Erythroblast (primary cell): ENCODE results near the gene TBXA2R.
"Not testable (repeated sequence)": the region's sequence is repeated elsewhere in the genome, so short reads cannot be mapped to it uniquely, and the experiment has no call there.

Experiments used
- DNase-seq, 2 experiments: peaks; one replicate each; lab custom pipeline; 2025; lab: John Stamatoyannopoulos, UW
- GATA1 ChIP-seq: IDR thresholded peaks from 2 replicates; pipeline ENCODE4 v1.6.1; 2011; ENCODE audit warnings: low read depth, mild to moderate bottlenecking, control low read depth, low read length, moderate library complexity
- POLR2A ChIP-seq: IDR thresholded peaks from 2 replicates; pipeline ENCODE4 v1.6.1; 2011; ENCODE audit warnings: mild to moderate bottlenecking, low read length

The TBXA2R gene

DNA sequence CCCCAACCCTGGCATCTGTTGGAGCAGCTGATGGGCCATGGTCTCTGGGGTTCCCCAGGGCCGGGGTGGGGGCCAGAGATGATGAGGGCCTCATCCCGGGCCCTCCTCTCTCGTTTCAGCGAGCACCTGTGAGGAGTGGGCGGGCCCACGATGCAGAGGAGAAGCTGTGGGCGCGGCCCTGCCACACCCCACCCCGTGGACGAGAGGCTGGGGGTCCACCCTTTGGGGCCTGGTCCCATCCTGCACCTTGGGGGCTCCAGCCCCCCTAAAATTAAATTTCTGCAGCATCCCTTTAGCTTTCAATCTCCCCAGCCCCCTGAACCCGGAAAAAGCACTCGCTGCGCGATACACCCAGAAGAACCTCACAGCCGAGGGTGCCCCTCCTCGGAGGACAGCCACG, 28.3 kb downstream of the TBXA2R start:
- no peak for TF ChIP-seq GATA1
- TF ChIP-seq POLR2A = no peak
- DNase-seq = no peak

DNA sequence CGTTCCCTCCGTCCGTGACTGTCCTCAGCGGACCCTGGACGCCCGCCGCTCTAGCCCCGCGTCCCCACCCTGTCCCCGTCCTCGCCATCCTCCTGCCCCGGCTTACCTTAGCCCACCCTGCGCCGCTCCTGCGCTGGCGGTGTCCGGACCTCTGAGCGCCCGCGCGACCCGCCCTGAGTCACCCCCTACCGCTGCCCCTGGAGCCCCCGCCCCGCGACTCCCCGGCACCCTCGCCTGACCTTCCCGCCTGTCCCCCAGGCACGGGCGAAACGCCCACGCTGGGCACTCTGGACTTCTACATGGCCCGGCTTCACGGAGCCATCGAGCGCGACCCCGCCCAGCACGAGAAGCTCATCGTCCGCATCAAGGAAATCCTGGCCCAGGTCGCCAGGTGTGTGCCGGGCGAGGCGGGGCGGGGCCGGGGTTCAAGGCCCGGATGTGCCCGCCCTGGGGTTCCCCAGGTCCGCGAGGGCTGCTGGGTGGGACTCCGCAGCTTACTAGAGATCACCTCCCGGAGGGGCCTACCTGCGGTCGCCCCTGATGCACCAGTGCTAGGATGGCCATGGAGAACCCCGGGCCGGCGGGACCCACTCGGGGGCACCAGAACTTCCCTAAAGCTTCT, 28.8 kb downstream of the TBXA2R start:
- TF ChIP-seq GATA1 = no peak
- no peak for TF ChIP-seq POLR2A
- DNase-seq = no peak

DNA sequence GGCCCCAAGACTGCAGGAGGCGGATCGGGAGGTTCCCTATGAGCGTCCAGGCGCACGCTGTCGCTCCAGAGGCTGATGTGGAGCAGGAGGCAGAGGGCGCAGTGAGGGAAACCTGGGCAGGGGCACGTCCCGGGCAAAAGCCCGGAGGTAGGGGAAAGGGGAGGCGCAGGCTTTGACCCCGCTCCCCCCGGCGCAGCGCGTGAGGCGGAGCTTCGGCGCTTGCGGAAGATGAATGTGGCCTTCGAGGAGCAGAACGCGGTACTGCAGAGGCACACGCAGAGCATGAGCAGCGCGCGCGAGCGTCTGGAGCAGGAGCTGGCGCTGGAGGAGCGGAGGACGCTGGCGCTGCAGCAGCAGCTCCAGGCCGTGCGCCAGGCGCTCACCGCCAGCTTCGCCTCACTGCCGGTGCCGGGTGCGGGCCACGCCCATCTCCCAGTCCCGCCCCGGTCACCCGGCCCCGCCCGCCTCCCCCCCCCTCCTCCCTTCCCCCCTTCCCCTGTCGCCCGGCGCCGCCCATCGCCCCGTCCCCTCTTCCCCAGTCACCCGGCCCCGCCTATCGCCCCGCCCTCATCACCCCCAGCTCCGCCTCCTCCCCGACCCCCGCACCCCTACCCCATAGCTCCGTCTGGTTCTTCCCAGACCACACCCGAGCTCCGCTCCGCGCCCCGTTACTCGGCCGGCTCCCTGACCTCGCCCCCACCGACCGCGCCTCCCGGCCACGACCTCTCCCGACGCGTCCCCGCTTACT, 29.8 kb downstream of the TBXA2R start:
- TF ChIP-seq POLR2A (no peak), GATA1 (no peak)
- peak; percentile 53 to 66 for DNase-seq

DNA sequence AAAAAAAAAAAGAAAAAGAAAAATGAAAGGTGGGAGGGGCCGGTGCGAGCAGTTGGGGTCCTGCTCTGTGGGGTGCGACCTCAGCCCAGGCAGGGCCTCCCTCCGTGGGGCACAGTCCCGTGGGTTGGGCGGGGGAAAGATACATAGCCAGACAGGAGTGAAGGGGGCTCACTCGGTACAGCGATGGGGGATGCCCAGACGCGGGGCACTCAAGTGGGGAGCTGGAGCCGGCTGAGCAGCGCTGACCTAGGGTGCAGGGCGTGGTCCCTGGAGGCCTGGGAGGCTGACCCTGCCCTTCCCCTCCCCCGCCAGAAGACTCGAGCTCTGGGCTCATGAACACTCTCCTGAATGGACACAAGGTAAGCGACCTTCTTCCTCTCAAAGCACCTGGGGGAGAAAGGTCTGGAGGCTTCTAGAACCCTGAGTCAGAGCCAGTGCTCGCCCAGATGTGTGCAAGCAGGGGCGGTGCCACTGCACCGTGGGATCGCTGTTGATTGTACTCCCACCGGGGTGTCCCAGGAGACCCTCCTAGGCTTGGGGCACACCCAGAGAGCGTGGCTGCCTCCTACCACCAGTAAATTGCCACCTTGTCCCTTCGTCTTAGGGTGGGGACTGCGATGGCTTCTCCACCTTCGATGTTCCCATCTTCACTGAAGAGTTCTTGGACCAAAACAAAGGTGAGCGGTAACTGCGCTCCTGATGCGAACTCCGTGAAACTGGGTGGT, 30.6 kb downstream of the TBXA2R start:
- TF ChIP-seq GATA1 (no peak), POLR2A (peak; percentile 1)
- DNase-seq = no peak

DNA sequence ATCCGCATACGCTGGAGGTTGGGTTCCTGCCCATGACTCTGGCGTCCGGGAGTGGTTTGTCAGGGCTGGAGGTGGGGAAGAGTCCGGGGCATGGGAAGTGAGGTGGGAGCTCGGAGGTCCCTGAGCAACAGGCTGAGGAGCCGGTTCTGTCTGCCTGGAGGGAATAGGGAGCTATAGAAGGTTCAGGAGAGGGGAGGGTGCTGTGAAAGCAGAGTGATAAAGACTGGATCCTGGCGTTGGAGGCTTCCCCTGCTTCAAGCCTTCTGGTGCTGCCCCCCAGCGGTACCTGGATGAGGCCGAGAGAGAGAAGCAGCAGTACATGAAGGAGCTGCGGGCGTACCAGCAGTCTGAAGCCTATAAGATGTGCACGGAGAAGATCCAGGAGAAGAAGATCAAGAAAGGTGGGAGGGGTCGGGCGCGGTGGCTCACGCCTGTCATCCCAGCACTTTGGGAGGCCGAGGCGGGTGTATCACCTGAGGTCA, 31.4 kb downstream of the TBXA2R start:
- TF ChIP-seq POLR2A = no peak
- peak; percentile 55 to 60 for DNase-seq

DNA sequence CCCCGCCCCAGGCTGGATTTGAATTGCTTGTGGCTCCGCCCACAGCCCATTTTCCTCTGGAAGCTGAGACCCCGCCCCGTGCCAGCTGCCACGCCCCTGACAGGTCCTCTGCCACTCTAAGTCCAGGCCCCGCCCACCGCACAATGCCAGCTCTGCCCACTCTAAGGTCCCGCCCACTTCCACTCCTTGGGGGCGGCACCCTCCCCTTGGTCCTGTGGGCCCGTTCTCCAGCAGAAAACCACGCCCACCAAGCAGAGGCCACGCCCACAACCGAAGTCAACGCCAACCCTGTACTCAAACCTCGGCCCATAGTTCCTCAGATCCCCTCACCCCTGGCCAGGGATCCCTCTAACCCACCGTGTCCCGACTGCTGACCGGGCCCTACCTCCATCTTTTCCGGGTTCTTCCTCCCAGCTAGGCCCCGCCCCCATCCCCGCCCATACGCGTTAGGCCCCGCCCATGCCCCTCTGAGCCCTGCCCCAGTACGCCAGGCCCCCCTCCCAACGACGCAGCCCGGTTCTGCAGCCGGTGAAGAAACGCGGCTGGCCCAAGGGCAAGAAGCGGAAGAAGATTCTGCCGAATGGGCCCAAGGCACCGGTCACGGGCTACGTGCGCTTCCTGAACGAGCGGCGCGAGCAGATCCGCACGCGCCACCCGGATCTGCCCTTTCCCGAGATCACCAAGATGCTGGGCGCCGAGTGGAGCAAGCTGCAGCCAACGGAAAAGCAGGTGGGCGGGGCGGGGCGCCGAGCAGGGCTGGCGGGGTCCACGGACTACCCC, 32.6 kb downstream of the TBXA2R start:
- peak; percentile 86 to 90 for DNase-seq
- TF ChIP-seq GATA1 (no peak), POLR2A (no peak)

DNA sequence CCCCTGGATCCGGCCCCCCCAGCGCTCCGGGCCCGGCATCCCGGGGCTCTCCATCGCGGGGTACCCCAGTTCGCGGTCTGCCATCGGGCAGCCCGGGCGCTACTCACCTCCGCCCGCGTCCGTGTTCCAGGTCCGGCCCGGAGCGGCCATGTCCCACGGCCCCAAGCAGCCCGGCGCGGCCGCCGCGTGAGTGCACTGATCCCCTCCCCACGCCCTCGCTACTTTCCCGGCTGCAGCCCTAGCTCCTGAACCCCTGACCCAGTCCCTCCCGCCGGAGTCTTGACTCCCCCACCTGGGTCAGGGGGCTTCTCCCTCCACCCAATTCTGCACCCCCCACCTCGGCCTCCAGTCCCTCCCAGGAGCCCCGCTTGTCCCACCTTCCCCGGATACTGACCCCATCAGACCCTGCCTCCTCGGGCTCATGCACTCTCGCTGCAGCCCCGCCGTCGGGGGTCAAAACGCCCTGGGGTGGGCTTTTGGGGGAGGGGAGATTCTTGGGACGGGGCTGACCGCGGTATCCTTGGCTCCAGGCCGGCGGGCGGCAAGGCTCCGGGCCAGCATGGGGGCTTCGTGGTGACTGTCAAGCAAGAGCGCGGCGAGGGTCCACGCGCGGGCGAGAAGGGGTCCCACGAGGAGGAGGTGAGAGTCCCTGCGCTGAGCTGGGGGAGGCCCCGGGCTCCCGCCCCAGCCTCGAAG, 33.4 kb downstream of the TBXA2R start:
- peak in 1 of 2 experiments; percentile 66 for DNase-seq
- TF ChIP-seq GATA1 (no peak), POLR2A (no peak)

DNA sequence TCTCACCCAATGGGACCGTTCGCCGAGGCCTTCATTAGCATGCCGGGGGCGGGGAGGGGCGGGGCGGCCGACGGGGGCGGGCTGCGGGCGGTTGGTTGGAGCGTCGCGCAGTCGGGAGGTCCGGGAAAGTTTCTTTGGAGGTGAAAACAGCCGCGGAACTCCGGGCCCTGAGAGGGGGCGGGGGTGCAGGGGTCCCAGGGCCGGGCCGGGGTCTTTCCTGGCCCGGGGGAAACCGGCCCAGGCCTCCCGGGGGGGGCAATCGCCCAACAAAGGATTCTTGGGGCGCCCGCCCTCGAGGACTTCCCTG, 33.9 kb downstream of the TBXA2R start, which contains the start of gene HMG20B:
HMG20B (plus strand) TSS at position 90 of the 307 bp plus-strand sequence. CDS start 366 bp downstream, outside the sequence.
- no peak for TF ChIP-seq POLR2A
- TF ChIP-seq GATA1 = no peak
- DNase-seq = no peak

DNA sequence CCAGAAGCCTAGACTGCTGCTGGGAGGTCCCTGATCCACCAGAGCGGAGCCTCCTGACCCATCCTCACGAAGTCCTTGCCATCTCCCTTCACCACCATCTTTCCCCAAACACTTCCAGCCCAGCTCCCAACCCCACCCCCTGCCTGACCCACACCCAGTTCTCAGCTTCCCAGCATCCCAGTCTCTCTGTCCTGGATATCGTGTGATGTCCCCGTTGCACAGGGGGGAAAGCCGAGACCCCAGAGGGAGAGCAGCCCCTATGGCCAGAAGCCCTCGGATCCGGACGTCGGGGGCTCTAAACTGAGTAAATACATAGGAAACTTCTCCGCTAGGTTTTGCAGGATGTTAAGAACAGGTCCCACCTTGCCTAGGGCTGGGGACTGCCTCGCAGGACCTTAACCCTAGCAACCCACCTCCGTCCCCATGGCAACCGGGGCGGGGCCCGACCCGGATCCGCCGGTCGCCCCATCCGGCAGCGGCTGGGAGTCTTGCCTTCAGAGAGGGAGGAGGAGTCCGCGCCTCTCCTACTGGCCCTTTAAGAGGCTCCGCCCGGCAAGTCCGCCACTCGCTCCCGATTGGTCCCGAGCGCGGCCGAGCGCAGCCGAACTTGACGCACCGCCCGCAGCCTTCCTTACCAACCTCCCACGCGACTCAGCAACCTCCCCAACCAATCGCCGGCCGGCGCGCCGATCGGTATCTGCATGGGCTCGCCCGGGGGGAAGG, 34.4 kb downstream of the TBXA2R start:
- TF ChIP-seq POLR2A = no peak
- TF ChIP-seq GATA1 = no peak
- DNase-seq = peak; percentile 100

DNA sequence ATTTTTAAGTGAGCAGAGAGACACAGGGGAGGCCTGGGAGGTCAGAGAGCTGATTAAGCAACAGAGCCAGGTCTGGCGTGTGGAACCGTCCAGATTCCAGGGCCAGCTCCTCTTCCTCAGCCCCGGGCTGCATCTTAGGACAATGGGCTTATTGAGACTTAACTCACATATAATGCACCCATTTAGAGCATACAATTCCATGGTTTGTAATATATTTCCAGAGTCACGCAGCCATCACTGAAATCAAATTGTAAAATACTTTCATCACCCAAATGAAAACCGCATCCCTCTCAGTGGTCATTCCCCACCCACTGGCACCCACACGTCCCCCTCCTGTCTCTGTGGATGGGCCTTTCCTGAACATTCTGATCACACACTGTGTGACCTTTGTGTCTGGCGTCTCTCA, 36.1 kb downstream of the TBXA2R start:
- no peak for DNase-seq
- TF ChIP-seq POLR2A = no peak
- no peak for TF ChIP-seq GATA1

DNA sequence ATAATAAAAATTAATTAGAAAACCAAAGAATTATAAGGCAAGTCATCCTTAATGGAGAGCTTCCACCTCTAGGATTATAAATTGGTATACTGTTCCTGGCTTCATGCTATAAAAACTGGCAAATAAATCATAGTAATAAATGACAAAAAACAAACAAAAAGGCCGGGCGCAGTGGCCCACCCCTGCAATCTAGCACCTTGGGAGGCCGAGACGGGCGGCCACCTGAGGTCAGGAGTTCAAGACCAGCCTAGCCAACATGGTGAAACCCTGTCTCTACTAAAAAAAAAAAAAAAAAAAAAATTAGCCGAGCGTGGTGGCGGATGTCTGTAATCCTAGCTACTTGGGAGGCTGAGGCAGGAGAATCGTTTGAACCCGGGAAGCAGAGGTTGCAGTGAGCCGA, 36.6 kb downstream of the TBXA2R start:
- not testable (repeated sequence) for DNase-seq

DNA sequence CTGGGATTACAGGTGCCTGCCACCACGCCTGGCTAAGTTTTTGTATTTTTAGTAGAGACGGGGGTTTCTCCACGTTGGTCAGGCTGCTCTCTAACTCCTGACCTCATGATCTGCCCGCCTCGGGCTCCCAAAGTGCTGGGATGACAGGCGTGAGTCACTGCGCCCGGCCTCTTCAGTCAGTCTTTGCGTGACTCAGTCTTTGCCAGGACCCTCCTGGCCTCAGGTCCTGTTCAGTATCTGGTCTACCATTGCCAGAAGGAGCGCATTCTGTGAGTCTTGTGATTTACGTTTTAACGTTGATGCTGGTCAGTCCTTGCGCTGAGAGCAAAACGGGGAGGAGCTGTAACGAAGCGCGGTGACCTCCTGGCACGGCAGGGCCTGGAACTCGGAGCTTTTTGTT, 41.5 kb downstream of the TBXA2R start:
- DNase-seq = no peak

More for the DNA sequence above, 41.5 kb downstream of the TBXA2R start:
- TF ChIP-seq GATA1 (no peak), POLR2A (no peak)
